NCI-H524 treated with DMSO at 0.1 percent for 48 hours (cell line): ENCODE measurements around the gene ABCE1.

ENCODE experiments used
- DNase-seq: peaks from one replicate; lab custom pipeline; 2025; lab: John Stamatoyannopoulos, UW

The ABCE1 gene

GRCh38 chr4:145097821-145098674, at the start of gene ABCE1, which contains the start of gene ANAPC10:
Gene ABCE1, plus strand, starts transcription at chr4:145098311. Its CDS starts 6,102 bp downstream, at chr4:145104413.
Gene ANAPC10, minus strand, starts transcription at chr4:145098196. Its CDS starts 2,097 bp downstream, at chr4:145096099.
- DNase-seq, result peak; percentile 51

GRCh38 chr4:145048817-145049216, 49.3 kb upstream of the ABCE1 start:
- no peak for DNase-seq

- no peak for DNase-seq
Observed at GRCh38 chr4:145049241-145049640, 48.9 kb upstream of the ABCE1 start.

- no peak for DNase-seq
Observed at GRCh38 chr4:145055533-145056257, 42.4 kb upstream of the ABCE1 start.

GRCh38 chr4:145056325-145057130, 41.6 kb upstream of the ABCE1 start:
- no peak for DNase-seq

GRCh38 chr4:145058256-145058655, 39.9 kb upstream of the ABCE1 start:
- no peak for DNase-seq

GRCh38 chr4:145061318-145061920, 36.7 kb upstream of the ABCE1 start:
- DNase-seq, result peak; percentile 40

- no peak for DNase-seq
Observed at GRCh38 chr4:145066063-145066501, 32.0 kb upstream of the ABCE1 start.

- no peak for DNase-seq
Observed at GRCh38 chr4:145069361-145069760, 28.8 kb upstream of the ABCE1 start.

GRCh38 chr4:145071560-145071959, 26.6 kb upstream of the ABCE1 start:
- no peak for DNase-seq

- no peak for DNase-seq
Observed at GRCh38 chr4:145075742-145076468, 22.2 kb upstream of the ABCE1 start.

GRCh38 chr4:145076469-145076855, 21.6 kb upstream of the ABCE1 start:
- DNase-seq, result no peak

- DNase-seq, result no peak
Observed at GRCh38 chr4:145081756-145082155, 16.4 kb upstream of the ABCE1 start.

- no peak for DNase-seq
Observed at GRCh38 chr4:145083891-145084605, 14.1 kb upstream of the ABCE1 start.

- no peak for DNase-seq
Observed at GRCh38 chr4:145090380-145090779, 7.7 kb upstream of the ABCE1 start.

GRCh38 chr4:145093638-145094037, 4.5 kb upstream of the ABCE1 start:
- DNase-seq, result no peak

GRCh38 chr4:145097331-145097820, 735 bp upstream of the ABCE1 start:
- DNase-seq, result no peak

GRCh38 chr4:145098675-145099037, 545 bp downstream of the ABCE1 start:
- DNase-seq, result no peak

- DNase-seq, result no peak
Observed at GRCh38 chr4:145099653-145100052, 1.5 kb downstream of the ABCE1 start.

- no peak for DNase-seq
Observed at GRCh38 chr4:145101091-145101490, 3.0 kb downstream of the ABCE1 start.
